K562 (cell line): ENCODE measurements around the gene C1orf174. TPM values are rescaled to one million over a fixed set of nuclear protein-coding genes. Genes with fewer than 3 reads are reported as not detected.

ENCODE experiments used
- ELF1 ChIP-seq: fragments of 200-800 bp; sonication (Bioruptor generic); IDR thresholded peaks from 2 replicates; pipeline ENCODE4 v1.6.1; 2016; ENCODE audit warnings: missing genetic modification characterization, missing compliant biosample characterization
- GATAD2B ChIP-seq: fragments of 450-650 bp; IDR thresholded peaks from 2 replicates; pipeline ENCODE4 v1.6.1; 2017; ENCODE audit warnings: mild to moderate bottlenecking, borderline replicate concordance
- ILF3 ChIP-seq: fragments of 450-650 bp; IDR thresholded peaks from 2 replicates; pipeline ENCODE4 v1.6.1; 2018; ENCODE audit warnings: antibody characterized with exemption, mild to moderate bottlenecking, moderate library complexity, borderline replicate concordance
- MTA1 ChIP-seq: fragments of 450-650 bp; IDR thresholded peaks from 2 replicates; pipeline ENCODE4 v1.6.1; 2017; ENCODE audit warnings: borderline replicate concordance
- MTA3 ChIP-seq: fragments of 450-650 bp; formaldehyde crosslinking; IDR thresholded peaks from 2 replicates; pipeline ENCODE4 v1.6.1; 2017; ENCODE audit warnings: mild to moderate bottlenecking, borderline replicate concordance
- PHF8 ChIP-seq: fragments of 200-600 bp; sonication (generic); IDR thresholded peaks from 2 replicates; pipeline ENCODE4 v1.6.1; 2012; ENCODE audit warnings: mixed run types, mild to moderate bottlenecking, inconsistent platforms, low read length, moderate library complexity, borderline replicate concordance
- ZNF224 ChIP-seq: sonication (generic); formaldehyde crosslinking; IDR thresholded peaks from 2 replicates; pipeline ENCODE4 v1.8.0; 2022; ENCODE audit warnings: mild to moderate bottlenecking, missing genetic modification reagents
- polyA plus RNA-seq, 8 experiments: library from polyadenylated mRNA; depleted of rRNA in 4 of 8; stranded (reverse) in 5 of 8; unstranded in 3 of 8; fragments of >200 nt; fragmentation: Nextera tagmentation in 2 of 8; fragmentation: Illumina TruSeq in 1 of 8; extraction: Ambion mirVana in 2 of 8; extraction: Trizol in 1 of 8; gene quantifications; 2 replicates each; pipeline versions ENCODE4 v1.2.1 to v1.2.3, GENCODE V29; 2011 to 2014; ENCODE audit warnings: inconsistent platforms in 1 of 8, missing spikeins in 1 of 8
- total RNA-seq, 7 experiments: library from RNA; depleted of rRNA in 6 of 7; stranded (reverse); fragments of >200 nt in 6 of 7; fragmentation: Illumina TruSeq in 2 of 7; extraction: Trizol in 2 of 7; gene quantifications; 2 replicates each; pipeline versions ENCODE4 v1.2.1 to v1.2.3, GENCODE V29; 2011 to 2021; ENCODE audit warnings: low replicate concordance in 1 of 7
- TF ChIP-seq, protein P1 (sequence below): fragments of 250-450 bp; sonication (Bioruptor Pico); IDR thresholded peaks from 2 replicates; pipeline ENCODE4 v1.5.0; 2020; ENCODE audit warnings: mild to moderate bottlenecking, borderline replicate concordance
- TF ChIP-seq, protein P2 (sequence below): fragments of 200-600 bp; sonication (generic); IDR thresholded peaks from one replicate; pipeline ENCODE4 v1.6.1; 2012; ENCODE audit warnings: mild to moderate bottlenecking, low read depth, low read length, inconsistent platforms
- TF ChIP-seq, protein P3 (sequence below): fragments of 450-650 bp; IDR thresholded peaks from 2 replicates; pipeline ENCODE4 v1.6.1; 2018; ENCODE audit warnings: mild to moderate bottlenecking, low read depth; ENCODE audit not compliant: partially characterized antibody

The C1orf174 gene
- total and polyA plus RNA-seq, 9 of the 15 experiments (the other 6 are each of a cell fraction or from before 2014, with no cell fraction given), result 38.5 to 64.9 (median 45.4) TPM

- TF ChIP-seq, protein P1, sequence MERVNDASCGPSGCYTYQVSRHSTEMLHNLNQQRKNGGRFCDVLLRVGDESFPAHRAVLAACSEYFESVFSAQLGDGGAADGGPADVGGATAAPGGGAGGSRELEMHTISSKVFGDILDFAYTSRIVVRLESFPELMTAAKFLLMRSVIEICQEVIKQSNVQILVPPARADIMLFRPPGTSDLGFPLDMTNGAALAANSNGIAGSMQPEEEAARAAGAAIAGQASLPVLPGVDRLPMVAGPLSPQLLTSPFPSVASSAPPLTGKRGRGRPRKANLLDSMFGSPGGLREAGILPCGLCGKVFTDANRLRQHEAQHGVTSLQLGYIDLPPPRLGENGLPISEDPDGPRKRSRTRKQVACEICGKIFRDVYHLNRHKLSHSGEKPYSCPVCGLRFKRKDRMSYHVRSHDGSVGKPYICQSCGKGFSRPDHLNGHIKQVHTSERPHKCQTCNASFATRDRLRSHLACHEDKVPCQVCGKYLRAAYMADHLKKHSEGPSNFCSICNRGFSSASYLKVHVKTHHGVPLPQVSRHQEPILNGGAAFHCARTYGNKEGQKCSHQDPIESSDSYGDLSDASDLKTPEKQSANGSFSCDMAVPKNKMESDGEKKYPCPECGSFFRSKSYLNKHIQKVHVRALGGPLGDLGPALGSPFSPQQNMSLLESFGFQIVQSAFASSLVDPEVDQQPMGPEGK, result no peak
- 0 out of 2 replicates have a peak, but pooled peaks have one; percentile 58 for TF ChIP-seq ELF1
- TF ChIP-seq, protein P2, sequence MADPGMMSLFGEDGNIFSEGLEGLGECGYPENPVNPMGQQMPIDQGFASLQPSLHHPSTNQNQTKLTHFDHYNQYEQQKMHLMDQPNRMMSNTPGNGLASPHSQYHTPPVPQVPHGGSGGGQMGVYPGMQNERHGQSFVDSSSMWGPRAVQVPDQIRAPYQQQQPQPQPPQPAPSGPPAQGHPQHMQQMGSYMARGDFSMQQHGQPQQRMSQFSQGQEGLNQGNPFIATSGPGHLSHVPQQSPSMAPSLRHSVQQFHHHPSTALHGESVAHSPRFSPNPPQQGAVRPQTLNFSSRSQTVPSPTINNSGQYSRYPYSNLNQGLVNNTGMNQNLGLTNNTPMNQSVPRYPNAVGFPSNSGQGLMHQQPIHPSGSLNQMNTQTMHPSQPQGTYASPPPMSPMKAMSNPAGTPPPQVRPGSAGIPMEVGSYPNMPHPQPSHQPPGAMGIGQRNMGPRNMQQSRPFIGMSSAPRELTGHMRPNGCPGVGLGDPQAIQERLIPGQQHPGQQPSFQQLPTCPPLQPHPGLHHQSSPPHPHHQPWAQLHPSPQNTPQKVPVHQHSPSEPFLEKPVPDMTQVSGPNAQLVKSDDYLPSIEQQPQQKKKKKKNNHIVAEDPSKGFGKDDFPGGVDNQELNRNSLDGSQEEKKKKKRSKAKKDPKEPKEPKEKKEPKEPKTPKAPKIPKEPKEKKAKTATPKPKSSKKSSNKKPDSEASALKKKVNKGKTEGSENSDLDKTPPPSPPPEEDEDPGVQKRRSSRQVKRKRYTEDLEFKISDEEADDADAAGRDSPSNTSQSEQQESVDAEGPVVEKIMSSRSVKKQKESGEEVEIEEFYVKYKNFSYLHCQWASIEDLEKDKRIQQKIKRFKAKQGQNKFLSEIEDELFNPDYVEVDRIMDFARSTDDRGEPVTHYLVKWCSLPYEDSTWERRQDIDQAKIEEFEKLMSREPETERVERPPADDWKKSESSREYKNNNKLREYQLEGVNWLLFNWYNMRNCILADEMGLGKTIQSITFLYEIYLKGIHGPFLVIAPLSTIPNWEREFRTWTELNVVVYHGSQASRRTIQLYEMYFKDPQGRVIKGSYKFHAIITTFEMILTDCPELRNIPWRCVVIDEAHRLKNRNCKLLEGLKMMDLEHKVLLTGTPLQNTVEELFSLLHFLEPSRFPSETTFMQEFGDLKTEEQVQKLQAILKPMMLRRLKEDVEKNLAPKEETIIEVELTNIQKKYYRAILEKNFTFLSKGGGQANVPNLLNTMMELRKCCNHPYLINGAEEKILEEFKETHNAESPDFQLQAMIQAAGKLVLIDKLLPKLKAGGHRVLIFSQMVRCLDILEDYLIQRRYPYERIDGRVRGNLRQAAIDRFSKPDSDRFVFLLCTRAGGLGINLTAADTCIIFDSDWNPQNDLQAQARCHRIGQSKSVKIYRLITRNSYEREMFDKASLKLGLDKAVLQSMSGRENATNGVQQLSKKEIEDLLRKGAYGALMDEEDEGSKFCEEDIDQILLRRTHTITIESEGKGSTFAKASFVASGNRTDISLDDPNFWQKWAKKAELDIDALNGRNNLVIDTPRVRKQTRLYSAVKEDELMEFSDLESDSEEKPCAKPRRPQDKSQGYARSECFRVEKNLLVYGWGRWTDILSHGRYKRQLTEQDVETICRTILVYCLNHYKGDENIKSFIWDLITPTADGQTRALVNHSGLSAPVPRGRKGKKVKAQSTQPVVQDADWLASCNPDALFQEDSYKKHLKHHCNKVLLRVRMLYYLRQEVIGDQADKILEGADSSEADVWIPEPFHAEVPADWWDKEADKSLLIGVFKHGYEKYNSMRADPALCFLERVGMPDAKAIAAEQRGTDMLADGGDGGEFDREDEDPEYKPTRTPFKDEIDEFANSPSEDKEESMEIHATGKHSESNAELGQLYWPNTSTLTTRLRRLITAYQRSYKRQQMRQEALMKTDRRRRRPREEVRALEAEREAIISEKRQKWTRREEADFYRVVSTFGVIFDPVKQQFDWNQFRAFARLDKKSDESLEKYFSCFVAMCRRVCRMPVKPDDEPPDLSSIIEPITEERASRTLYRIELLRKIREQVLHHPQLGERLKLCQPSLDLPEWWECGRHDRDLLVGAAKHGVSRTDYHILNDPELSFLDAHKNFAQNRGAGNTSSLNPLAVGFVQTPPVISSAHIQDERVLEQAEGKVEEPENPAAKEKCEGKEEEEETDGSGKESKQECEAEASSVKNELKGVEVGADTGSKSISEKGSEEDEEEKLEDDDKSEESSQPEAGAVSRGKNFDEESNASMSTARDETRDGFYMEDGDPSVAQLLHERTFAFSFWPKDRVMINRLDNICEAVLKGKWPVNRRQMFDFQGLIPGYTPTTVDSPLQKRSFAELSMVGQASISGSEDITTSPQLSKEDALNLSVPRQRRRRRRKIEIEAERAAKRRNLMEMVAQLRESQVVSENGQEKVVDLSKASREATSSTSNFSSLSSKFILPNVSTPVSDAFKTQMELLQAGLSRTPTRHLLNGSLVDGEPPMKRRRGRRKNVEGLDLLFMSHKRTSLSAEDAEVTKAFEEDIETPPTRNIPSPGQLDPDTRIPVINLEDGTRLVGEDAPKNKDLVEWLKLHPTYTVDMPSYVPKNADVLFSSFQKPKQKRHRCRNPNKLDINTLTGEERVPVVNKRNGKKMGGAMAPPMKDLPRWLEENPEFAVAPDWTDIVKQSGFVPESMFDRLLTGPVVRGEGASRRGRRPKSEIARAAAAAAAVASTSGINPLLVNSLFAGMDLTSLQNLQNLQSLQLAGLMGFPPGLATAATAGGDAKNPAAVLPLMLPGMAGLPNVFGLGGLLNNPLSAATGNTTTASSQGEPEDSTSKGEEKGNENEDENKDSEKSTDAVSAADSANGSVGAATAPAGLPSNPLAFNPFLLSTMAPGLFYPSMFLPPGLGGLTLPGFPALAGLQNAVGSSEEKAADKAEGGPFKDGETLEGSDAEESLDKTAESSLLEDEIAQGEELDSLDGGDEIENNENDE, result no peak
- TF ChIP-seq ZNF224 (CRISPR knock-in tag), result peak; percentile 66; the same call in 1 of the 2 replicates
- peak; percentile 79; the same call in 1 of the 2 replicates for TF ChIP-seq PHF8
- peak; percentile 7; the same call in 1 of the 2 replicates for TF ChIP-seq GATAD2B
- TF ChIP-seq ILF3, result no peak
- peak; percentile 90 for TF ChIP-seq MTA1
- 0 out of 2 replicates have a peak, but pooled peaks have one; percentile 24 for TF ChIP-seq MTA3
- TF ChIP-seq, protein P3, sequence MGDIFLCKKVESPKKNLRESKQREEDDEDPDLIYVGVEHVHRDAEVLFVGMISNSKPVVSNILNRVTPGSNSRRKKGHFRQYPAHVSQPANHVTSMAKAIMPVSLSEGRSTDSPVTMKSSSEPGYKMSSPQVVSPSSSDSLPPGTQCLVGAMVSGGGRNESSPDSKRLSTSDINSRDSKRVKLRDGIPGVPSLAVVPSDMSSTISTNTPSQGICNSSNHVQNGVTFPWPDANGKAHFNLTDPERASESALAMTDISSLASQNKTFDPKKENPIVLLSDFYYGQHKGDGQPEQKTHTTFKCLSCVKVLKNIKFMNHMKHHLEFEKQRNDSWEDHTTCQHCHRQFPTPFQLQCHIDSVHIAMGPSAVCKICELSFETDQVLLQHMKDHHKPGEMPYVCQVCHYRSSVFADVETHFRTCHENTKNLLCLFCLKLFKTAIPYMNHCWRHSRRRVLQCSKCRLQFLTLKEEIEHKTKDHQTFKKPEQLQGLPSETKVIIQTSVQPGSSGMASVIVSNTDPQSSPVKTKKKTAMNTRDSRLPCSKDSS, result no peak
Observed at GRCh38 chr1:3856923-3857790, 42.9 kb downstream of the C1orf174 start, which contains the start of the genes CEP104 and DFFB (continued).
